Measurements from ENCODE around the gene PXT1. TPM values are rescaled to one million over a fixed set of nuclear protein-coding genes. Genes with fewer than 3 reads are reported as not detected.
A peak's percentile ranks its signal among the peaks of the same experiment; 100 is the strongest.
"Not testable (repeated sequence)": the region's sequence is repeated elsewhere in the genome, so short reads cannot be mapped to it uniquely, and the experiment has no call there.

The PXT1 gene
- total RNA-seq, 1 donor from 2014 or later, result not detected

GRCh38 chr6:36455486-36456027, 12.9 kb upstream of the PXT1 start:
- Histone ChIP-seq H3K4me3 (no peak overlapping the region), H3K4me1 (no peaks in the 10 kb centered on the region), H2AFZ (replicated peaks) (no peak overlapping the region), H4K20me1 (ENCODE audit: low read depth) (peaks cover 14% of the 10 kb centered on the region), H3F3A (ENCODE audit: low read depth) (no peaks in the 10 kb centered on the region), H3K36me3 (no peaks in the 10 kb centered on the region), H3K27ac (no peak overlapping the region), H3K9me3 (ENCODE audit: low read depth) (no peaks in the 10 kb centered on the region), H3K9ac (no peak overlapping the region), H3K79me2 (ENCODE audit: low read depth) (peaks cover 98% of the 10 kb centered on the region), H3K4me2 (no peak overlapping the region), H3K27me3 (no peaks in the 10 kb centered on the region)
- Mint-ChIP-seq H3K27me3 (ENCODE audit: insufficient read depth, low read depth) (peaks cover 2% of the 10 kb centered on the region), H3K4me3 (no peak overlapping the region), H3K4me1 (peaks cover 2% of the 10 kb centered on the region), H3K9me3 (peaks cover 4% of the 10 kb centered on the region), H3K36me3 (peaks cover 16% of the 10 kb centered on the region), H3K27ac (no peak overlapping the region)
- TF ChIP-seq EZH2 (IDR thresholded peaks at IDR 0.05) (no peak), EZH2phosphoT487 (IDR thresholded peaks at IDR 0.05) (no peak)
- TF ChIP-seq, protein P1, sequence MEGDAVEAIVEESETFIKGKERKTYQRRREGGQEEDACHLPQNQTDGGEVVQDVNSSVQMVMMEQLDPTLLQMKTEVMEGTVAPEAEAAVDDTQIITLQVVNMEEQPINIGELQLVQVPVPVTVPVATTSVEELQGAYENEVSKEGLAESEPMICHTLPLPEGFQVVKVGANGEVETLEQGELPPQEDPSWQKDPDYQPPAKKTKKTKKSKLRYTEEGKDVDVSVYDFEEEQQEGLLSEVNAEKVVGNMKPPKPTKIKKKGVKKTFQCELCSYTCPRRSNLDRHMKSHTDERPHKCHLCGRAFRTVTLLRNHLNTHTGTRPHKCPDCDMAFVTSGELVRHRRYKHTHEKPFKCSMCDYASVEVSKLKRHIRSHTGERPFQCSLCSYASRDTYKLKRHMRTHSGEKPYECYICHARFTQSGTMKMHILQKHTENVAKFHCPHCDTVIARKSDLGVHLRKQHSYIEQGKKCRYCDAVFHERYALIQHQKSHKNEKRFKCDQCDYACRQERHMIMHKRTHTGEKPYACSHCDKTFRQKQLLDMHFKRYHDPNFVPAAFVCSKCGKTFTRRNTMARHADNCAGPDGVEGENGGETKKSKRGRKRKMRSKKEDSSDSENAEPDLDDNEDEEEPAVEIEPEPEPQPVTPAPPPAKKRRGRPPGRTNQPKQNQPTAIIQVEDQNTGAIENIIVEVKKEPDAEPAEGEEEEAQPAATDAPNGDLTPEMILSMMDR (IDR thresholded peaks at IDR 0.05), result no peak
- no peak for DNase-seq (ENCODE audit: low spot score)

GRCh38 chr6:36452897-36453296, 10.2 kb upstream of the PXT1 start:
- peaks cover 96% of the 10 kb centered on the region for H3K79me2 ChIP-seq (ENCODE audit: low read depth)

GRCh38 chr6:36449173-36449572, 6.5 kb upstream of the PXT1 start:
- not testable (repeated sequence) for H2AFZ ChIP-seq (replicated peaks); H3F3A ChIP-seq (ENCODE audit: low read depth); DNase-seq (ENCODE audit: low spot score); H3K27me3 ChIP-seq; H3K4me2 ChIP-seq; H3K4me1 ChIP-seq; H3K27ac Mint-ChIP-seq; H3K27ac ChIP-seq; H3K4me3 ChIP-seq; H3K9ac ChIP-seq; H3K27me3 Mint-ChIP-seq (ENCODE audit: insufficient read depth, low read depth); H4K20me1 ChIP-seq (ENCODE audit: low read depth); H3K4me3 Mint-ChIP-seq; H3K36me3 ChIP-seq; H3K9me3 ChIP-seq (ENCODE audit: low read depth)
- Mint-ChIP-seq H3K36me3 (peaks cover 31% of the 10 kb centered on the region), H3K4me1 (peaks cover 12% of the 10 kb centered on the region), H3K9me3 (peaks cover 12% of the 10 kb centered on the region)
- peaks cover 97% of the 10 kb centered on the region for H3K79me2 ChIP-seq (ENCODE audit: low read depth)

More at GRCh38 chr6:36452897-36453296, 10.2 kb upstream of the PXT1 start:
- DNase-seq (ENCODE audit: low spot score); H3K27ac ChIP-seq; H3K9ac ChIP-seq; H3K4me1 Mint-ChIP-seq; H2AFZ ChIP-seq (replicated peaks); H3K27me3 Mint-ChIP-seq (ENCODE audit: insufficient read depth, low read depth); H3K4me2 ChIP-seq; H3K4me1 ChIP-seq; H3K4me3 Mint-ChIP-seq; H3K27ac Mint-ChIP-seq; H3K27me3 ChIP-seq; H3K9me3 ChIP-seq (ENCODE audit: low read depth); H4K20me1 ChIP-seq (ENCODE audit: low read depth); H3F3A ChIP-seq (ENCODE audit: low read depth); H3K4me3 ChIP-seq; H3K36me3 ChIP-seq: not testable (repeated sequence)
- H3K9me3 Mint-ChIP-seq, result peaks cover 16% of the 10 kb centered on the region
- H3K36me3 Mint-ChIP-seq, result peaks cover 31% of the 10 kb centered on the region

- Histone ChIP-seq H4K20me1 (ENCODE audit: low read depth) (peaks cover 8% of the 10 kb centered on the region), H3K27ac (no peak overlapping the region), H3K4me2 (no peak overlapping the region), H3K4me1 (peaks cover 21% of the 10 kb centered on the region), H3K27me3 (no peaks in the 10 kb centered on the region), H3K79me2 (ENCODE audit: low read depth) (peaks cover 73% of the 10 kb centered on the region), H3K9me3 (ENCODE audit: low read depth) (no peaks in the 10 kb centered on the region), H3K4me3 (no peak overlapping the region), H3F3A (ENCODE audit: low read depth) (peaks cover 37% of the 10 kb centered on the region), H3K9ac (no peak overlapping the region), H2AFZ (replicated peaks) (no peak overlapping the region), H3K36me3 (no peaks in the 10 kb centered on the region)
- no peak overlapping the region for H3K27ac Mint-ChIP-seq
- H3K36me3 Mint-ChIP-seq, result peaks cover 23% of the 10 kb centered on the region
- TF ChIP-seq EZH2phosphoT487 (IDR thresholded peaks at IDR 0.05) (no peak), EZH2 (IDR thresholded peaks at IDR 0.05) (no peak)
- TF ChIP-seq, protein P1 (IDR thresholded peaks at IDR 0.05), result no peak
- H3K27me3 Mint-ChIP-seq (ENCODE audit: insufficient read depth, low read depth), result peaks cover 5% of the 10 kb centered on the region
- H3K4me1 Mint-ChIP-seq, result peaks cover 41% of the 10 kb centered on the region
- H3K4me3 Mint-ChIP-seq, result peak overlapping the region; percentile 1
- peaks cover 12% of the 10 kb centered on the region for H3K9me3 Mint-ChIP-seq
- DNase-seq (ENCODE audit: low spot score), result no peak
Observed at GRCh38 chr6:36445621-36446020, 3.0 kb upstream of the PXT1 start.

Data from neural progenitor cell (in vitro differentiated cells).